GM19468 (cell line): ENCODE measurements around the gene LEFTY2.
"Not testable (repeated sequence)": the region's sequence is repeated elsewhere in the genome, so short reads cannot be mapped to it uniquely, and the experiment has no call there.

ENCODE experiments used
- ATAC-seq: cut with Tn5 transposase; IDR thresholded peaks from one replicate; pipeline ENCODE4 v1.9.1; 2021; ENCODE audit warnings: mild to moderate bottlenecking, moderate library complexity, moderate number of reproducible peaks; ENCODE audit not compliant: unreplicated experiment; ENCODE audit errors: extremely low read depth

The LEFTY2 gene

GRCh38 chr1:225941187-225941941 lies at the start of gene LEFTY2:
TSS of gene LEFTY2 (minus strand) at chr1:225941220. CDS start at chr1:225941140, 80 bp downstream.
- ATAC-seq: no peak

- ATAC-seq: no peak
These were observed 46.7 kb upstream of the LEFTY2 start for GRCh38 chr1:225987491-225988316.

- ATAC-seq: no peak
These were observed 40.7 kb upstream of the LEFTY2 start for GRCh38 chr1:225981714-225982113.

- ATAC-seq: no peak
These were observed 39.2 kb upstream of the LEFTY2 start for GRCh38 chr1:225980005-225980836.

- no peak for ATAC-seq
These were observed 38.4 kb upstream of the LEFTY2 start for GRCh38 chr1:225979421-225979820.

GRCh38 chr1:225977937-225978748 lies 37.1 kb upstream of the LEFTY2 start:
- peak; percentile 57 for ATAC-seq

GRCh38 chr1:225975146-225975545 lies 34.1 kb upstream of the LEFTY2 start:
- not testable (repeated sequence) for ATAC-seq

- ATAC-seq: no peak
These were observed 33.4 kb upstream of the LEFTY2 start for GRCh38 chr1:225974454-225974853.

- no peak for ATAC-seq
These were observed 32.1 kb upstream of the LEFTY2 start for GRCh38 chr1:225973158-225973557.

- no peak for ATAC-seq
These were observed 31.5 kb upstream of the LEFTY2 start for GRCh38 chr1:225972344-225973152.

- not testable (repeated sequence) for ATAC-seq
These were observed 29.7 kb upstream of the LEFTY2 start for GRCh38 chr1:225970592-225971157.

GRCh38 chr1:225969751-225970150 lies 28.7 kb upstream of the LEFTY2 start:
- not testable (repeated sequence) for ATAC-seq

- ATAC-seq: no peak
These were observed 24.2 kb upstream of the LEFTY2 start for GRCh38 chr1:225965231-225965630.

- no peak for ATAC-seq
These were observed 22.9 kb upstream of the LEFTY2 start for GRCh38 chr1:225963735-225964530.

- ATAC-seq: peak; percentile 39
These were observed 21.5 kb upstream of the LEFTY2 start for GRCh38 chr1:225962440-225962975.

- ATAC-seq: no peak
These were observed 20.8 kb upstream of the LEFTY2 start for GRCh38 chr1:225961659-225962439.

- no peak for ATAC-seq
These were observed 17.0 kb upstream of the LEFTY2 start for GRCh38 chr1:225958041-225958440.
